HG03039 (cell line): ENCODE measurements around the gene NEAT1.

ENCODE experiments used
- ATAC-seq: cut with Tn5 transposase; IDR thresholded peaks from one replicate; pipeline ENCODE4 v1.9.1; 2021; ENCODE audit warnings: mild to moderate bottlenecking, moderate library complexity; ENCODE audit not compliant: unreplicated experiment

NEAT1 gene

GRCh38 chr11:65433657-65434056 lies 11.1 kb downstream of the NEAT1 start:
- no peak for ATAC-seq

GRCh38 chr11:65434057-65434666 lies 11.6 kb downstream of the NEAT1 start:
- ATAC-seq: no peak

- no peak for ATAC-seq
Observed at GRCh38 chr11:65434667-65435410, 12.2 kb downstream of the NEAT1 start.

GRCh38 chr11:65435411-65435931 lies 12.9 kb downstream of the NEAT1 start:
- ATAC-seq: no peak

- no peak for ATAC-seq
Observed at GRCh38 chr11:65435981-65436411, 13.4 kb downstream of the NEAT1 start.

GRCh38 chr11:65436412-65437032 lies 13.9 kb downstream of the NEAT1 start:
- ATAC-seq: no peak

- no peak for ATAC-seq
Observed at GRCh38 chr11:65437436-65438227, 15.0 kb downstream of the NEAT1 start.

- no peak for ATAC-seq
Observed at GRCh38 chr11:65438257-65439151, 15.9 kb downstream of the NEAT1 start.

- ATAC-seq: no peak
Observed at GRCh38 chr11:65439331-65440181, 17.0 kb downstream of the NEAT1 start.

GRCh38 chr11:65440831-65441499 lies 18.4 kb downstream of the NEAT1 start:
- peak; percentile 38 for ATAC-seq

- no peak for ATAC-seq
Observed at GRCh38 chr11:65442842-65443331, 20.3 kb downstream of the NEAT1 start.

- no peak for ATAC-seq
Observed at GRCh38 chr11:65444314-65445051, 21.9 kb downstream of the NEAT1 start.

- no peak for ATAC-seq
Observed at GRCh38 chr11:65445101-65445603, 22.6 kb downstream of the NEAT1 start.

GRCh38 chr11:65445604-65446445 lies 23.2 kb downstream of the NEAT1 start:
- no peak for ATAC-seq

GRCh38 chr11:65446446-65447277 lies 24.1 kb downstream of the NEAT1 start:
- no peak for ATAC-seq

GRCh38 chr11:65448074-65448417 lies 25.4 kb downstream of the NEAT1 start:
- no peak for ATAC-seq
